Measurements from ENCODE around the gene BACH2. TPM values are rescaled to one million over a fixed set of nuclear protein-coding genes. Genes with fewer than 3 reads are reported as not detected.

Gene BACH2
- total and polyA plus RNA-seq, 12 donors, result 0.16 to 4.7 (median 2.4) TPM

DNA sequence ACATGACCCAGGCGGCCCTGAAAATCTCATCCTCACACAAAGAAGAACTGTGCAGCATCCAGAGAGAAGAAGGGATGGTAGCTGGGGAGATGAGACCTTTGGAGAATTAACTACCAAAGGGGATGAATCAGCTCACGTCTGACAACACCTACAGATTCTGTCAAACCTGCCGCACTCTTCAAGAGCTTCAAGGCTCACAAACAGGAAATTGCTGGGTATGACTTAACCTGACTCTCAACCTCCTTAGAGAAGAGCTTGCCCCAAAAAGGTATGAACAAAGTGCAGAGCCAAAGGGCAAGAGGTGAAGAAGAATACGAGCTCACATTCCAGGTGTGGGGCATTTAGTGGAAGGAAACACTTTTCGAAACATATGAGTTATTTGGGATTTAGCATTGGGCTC lies 139.8 kb downstream of the BACH2 start:
- Histone ChIP-seq H3K27ac (no peak overlapping the region), H3K27me3 (no peaks in the 10 kb centered on the region), H3K4me3 (no peak overlapping the region), H3K4me1 (peaks cover 0 to 23% (median 18%) of the 10 kb centered on the region in 9 donors), H3K9me3 (no peaks in the 10 kb centered on the region), H3K36me3 (no peaks in the 10 kb centered on the region)
- DNase-seq, result no peak
- intact Hi-C loops (cut with DNase I), result no loop called here
- WGBS, 2 donors, result 85 to 88% methylated on average over 5 of the region's 5 CpGs
- ATAC-seq, result no peak
- TF ChIP-seq, protein P1, sequence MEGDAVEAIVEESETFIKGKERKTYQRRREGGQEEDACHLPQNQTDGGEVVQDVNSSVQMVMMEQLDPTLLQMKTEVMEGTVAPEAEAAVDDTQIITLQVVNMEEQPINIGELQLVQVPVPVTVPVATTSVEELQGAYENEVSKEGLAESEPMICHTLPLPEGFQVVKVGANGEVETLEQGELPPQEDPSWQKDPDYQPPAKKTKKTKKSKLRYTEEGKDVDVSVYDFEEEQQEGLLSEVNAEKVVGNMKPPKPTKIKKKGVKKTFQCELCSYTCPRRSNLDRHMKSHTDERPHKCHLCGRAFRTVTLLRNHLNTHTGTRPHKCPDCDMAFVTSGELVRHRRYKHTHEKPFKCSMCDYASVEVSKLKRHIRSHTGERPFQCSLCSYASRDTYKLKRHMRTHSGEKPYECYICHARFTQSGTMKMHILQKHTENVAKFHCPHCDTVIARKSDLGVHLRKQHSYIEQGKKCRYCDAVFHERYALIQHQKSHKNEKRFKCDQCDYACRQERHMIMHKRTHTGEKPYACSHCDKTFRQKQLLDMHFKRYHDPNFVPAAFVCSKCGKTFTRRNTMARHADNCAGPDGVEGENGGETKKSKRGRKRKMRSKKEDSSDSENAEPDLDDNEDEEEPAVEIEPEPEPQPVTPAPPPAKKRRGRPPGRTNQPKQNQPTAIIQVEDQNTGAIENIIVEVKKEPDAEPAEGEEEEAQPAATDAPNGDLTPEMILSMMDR (IDR thresholded peaks at IDR 0.05), result no peak

DNA sequence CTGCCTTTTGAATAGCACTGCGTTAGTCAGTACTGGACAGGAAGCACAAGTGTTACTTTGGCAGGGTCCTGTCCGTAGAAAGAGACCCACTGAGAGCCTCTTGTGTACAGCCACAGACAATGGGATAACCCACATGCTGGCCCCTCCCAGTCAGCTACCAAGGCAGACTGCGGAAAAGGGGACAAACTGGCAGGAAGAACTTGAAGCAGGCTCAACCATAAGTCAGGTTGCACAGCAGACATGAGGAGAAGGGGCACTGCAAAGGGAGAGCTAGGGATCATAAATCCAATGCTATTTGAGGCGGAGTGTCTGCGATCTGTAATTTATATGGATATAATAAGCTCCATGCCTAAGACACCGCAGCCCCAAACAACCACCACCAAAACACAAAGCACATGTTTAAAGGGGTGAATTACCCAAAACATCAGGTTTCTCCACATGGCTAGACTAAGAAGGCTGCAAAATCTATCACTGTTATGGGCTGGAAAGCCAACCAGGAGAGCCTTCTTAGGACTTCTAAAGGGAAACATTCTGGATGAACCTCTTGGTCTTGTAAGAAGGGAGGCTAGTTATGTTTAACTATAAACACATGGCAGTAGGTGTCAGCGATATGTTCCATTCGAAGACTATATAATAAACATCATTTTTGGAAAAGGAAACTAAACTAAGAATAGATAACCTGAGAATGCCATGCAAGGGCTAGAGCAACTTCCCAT lies 141.7 kb downstream of the BACH2 start:
- Histone ChIP-seq H3K4me3 (no peak overlapping the region), H3K27ac (no peak overlapping the region), H3K9me3 (no peaks in the 10 kb centered on the region), H3K4me1 (peaks cover 0 to 15% (median 10%) of the 10 kb centered on the region in 9 donors), H3K36me3 (no peaks in the 10 kb centered on the region), H3K27me3 (no peaks in the 10 kb centered on the region)
- intact Hi-C loops (cut with DNase I), result no loop called here
- WGBS, 2 donors, result 83 to 84% methylated on average over 8 of the region's 8 CpGs
- DNase-seq (no peak), ATAC-seq (no peak)
- TF ChIP-seq, protein P1 (IDR thresholded peaks at IDR 0.05), result no peak

DNA sequence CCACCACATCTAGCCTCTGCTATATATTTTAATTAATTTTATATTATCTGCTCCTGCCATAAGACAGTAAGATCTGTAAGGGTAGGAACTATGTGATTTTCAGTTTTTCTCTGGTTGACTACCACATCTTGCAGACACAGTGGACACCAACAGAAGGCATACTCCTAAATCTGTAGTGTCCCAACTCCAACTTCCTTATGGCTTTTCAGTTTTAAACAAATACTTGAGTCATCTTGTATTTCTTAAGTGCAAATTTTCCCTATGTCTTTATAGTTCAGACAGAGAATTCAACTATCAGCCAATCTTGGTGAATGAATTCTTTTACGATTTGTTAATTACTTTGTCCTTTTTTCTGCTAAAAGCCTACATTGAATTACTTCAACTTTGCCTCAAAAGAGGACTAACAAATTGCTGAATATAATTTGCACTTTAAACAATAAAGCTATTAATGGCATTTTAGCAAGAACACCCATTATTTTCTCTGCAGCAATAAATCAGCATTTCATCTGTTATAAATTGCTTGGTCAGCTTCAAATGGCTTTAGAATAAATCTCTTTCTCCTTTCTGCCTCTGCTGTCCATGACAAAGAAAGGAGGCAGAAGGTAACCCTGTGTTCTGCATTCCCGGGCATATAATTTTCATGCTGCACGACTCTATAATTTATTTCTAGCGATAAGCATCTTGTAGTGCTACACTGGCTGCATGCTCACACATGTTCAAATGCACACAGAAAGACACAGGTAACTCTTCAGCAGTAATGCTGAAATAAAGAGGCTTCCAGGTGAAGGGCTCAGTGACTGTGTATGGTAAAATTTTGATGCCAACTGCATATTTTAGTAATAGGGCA lies 144.8 kb downstream of the BACH2 start:
- WGBS, 2 donors, result 90 to 95% methylated on average over 4 of the region's 4 CpGs
- no peaks in the 10 kb centered on the region for H3K9me3 ChIP-seq
- H3K36me3 ChIP-seq, result no peaks in the 10 kb centered on the region
- no peaks in the 10 kb centered on the region for H3K27me3 ChIP-seq
- no peak overlapping the region for H3K4me3 ChIP-seq
- no peak overlapping the region for H3K27ac ChIP-seq
- intact Hi-C loops (cut with DNase I), result no loop called here
- DNase-seq (no peak), ATAC-seq (no peak)
- peaks cover 0 to 11% (median 0%) of the 10 kb centered on the region in 9 donors for H3K4me1 ChIP-seq
- TF ChIP-seq, protein P1 (IDR thresholded peaks at IDR 0.05), result no peak

DNA sequence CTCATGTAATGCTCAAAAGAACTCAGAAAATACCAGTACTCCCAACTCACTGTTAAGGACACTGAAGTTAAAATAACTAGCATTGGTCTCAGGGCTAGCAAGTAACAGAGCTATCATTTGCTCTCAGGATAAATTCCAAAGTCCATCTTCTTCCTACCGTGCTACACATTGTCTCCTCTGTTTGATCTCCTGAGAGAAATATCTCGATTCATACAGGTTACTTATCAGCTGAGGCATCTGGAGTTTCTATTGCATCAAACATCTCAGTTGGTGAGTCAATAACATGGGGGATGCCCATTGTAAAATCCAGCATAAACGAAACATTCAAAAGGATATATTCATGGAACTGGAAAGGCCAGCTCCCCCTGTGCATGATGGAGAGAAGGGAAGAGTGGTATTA lies 147.4 kb downstream of the BACH2 start:
- Histone ChIP-seq H3K36me3 (no peaks in the 10 kb centered on the region), H3K27ac (no peak overlapping the region), H3K27me3 (no peaks in the 10 kb centered on the region), H3K4me1 (peaks cover 0 to 5% (median 0%) of the 10 kb centered on the region in 9 donors), H3K4me3 (no peak overlapping the region), H3K9me3 (no peaks in the 10 kb centered on the region)
- TF ChIP-seq, protein P1 (IDR thresholded peaks at IDR 0.05), result no peak
- no peak for ATAC-seq
- WGBS, 2 donors, result 82 to 91% methylated on average over 3 of the region's 3 CpGs
- intact Hi-C loops (cut with DNase I), result no loop called here
- no peak for DNase-seq

Measured in heart right ventricle (tissue), 16 donors.